GM19468 (cell line): ENCODE data around the gene PEAK1.

Experiments used
- ATAC-seq: cut with Tn5 transposase; IDR thresholded peaks from one replicate; pipeline ENCODE4 v1.9.1; 2021; ENCODE audit warnings: mild to moderate bottlenecking, moderate library complexity, moderate number of reproducible peaks; ENCODE audit not compliant: unreplicated experiment; ENCODE audit errors: extremely low read depth

Gene PEAK1

DNA sequence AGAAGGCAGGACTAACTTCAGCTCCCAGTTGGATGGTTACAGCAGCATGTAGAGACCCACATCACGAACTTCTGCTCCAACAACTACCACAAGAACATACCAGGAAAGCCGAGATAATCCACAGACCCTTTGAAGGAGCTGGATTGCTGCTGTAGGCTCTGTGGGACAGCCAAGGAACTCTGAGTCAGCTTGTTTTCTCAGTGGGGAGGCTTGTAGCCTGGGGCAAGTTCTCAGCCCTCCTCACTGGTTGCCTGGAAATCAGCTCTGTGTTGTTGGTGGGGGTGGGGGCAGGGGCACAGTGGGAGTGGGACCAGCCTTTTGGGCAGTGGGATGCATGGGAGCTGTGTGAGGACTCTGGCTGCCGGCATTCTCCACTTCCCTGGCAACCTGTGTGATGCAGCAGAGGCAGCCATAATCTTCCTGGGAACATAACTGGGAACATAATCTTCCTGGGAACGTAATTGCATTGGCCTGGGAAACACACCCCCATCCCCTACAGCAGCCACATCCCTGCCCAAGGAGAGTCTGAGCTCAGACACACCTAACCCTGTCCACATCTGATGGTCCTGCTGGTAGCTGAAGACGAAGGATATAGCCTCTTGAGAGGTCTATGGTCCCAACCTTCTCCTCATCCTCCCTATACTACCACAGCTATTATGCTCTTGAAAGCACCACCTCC, 153.1 kb downstream of the PEAK1 start:
- ATAC-seq: no peak

DNA sequence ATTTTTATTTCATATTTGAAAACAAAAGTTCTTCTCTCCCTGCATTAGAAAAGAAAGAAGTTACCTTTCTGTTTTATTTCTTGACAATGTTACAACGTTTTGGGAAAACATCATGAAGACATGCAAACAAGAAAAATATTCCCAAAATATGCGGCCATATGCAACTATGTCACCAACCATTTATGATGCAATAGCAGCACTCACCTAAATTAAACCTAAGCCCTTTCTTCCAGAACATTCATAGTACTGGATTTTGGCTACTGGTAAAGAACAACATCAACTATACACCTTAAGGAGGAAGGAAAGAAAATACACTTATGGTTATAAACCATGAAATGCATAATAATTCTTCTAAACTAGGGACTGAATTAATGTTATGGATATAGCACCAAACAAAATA, 164.5 kb downstream of the PEAK1 start:
- ATAC-seq: no peak

- ATAC-seq: no peak
Measured at GRCh38 chr15:77251662-77252061, 168.2 kb downstream of the PEAK1 start.

- ATAC-seq: no peak
Measured at GRCh38 chr15:77247116-77247515, 172.8 kb downstream of the PEAK1 start.

DNA sequence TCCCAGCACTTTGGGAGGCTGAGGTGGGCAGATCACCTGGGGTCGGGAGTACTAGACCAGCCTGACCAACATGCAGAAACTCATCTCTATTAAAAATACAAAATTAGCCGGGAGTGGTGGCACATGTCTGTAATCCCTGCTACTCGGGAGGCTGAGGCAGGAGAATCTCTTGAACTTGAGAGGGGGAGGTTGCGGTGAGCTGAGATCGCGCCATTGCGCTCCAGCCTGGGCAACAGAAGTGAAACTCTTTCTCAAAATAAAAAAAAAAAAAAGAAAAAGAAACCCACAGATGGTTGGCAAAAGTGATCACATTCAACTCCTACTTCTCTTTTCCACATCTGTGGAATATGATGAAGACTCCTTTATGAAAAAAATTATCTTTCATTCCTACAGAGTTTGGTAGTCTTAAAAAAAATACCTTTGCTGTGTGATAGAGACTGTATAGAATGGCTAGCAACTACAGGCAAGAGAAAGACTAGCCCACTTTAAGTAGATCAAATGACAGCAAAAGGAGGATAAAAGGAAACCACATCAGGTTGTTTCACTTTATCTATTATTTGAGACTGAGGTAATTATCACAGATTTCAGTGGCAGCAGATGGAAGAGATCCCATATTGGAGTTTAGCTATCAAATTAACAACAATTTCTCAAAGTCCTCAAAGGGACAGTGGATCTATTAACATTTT, 176.0 kb downstream of the PEAK1 start:
- no peak for ATAC-seq

- ATAC-seq: no peak
Measured at GRCh38 chr15:77243135-77243534, 176.8 kb downstream of the PEAK1 start.

DNA sequence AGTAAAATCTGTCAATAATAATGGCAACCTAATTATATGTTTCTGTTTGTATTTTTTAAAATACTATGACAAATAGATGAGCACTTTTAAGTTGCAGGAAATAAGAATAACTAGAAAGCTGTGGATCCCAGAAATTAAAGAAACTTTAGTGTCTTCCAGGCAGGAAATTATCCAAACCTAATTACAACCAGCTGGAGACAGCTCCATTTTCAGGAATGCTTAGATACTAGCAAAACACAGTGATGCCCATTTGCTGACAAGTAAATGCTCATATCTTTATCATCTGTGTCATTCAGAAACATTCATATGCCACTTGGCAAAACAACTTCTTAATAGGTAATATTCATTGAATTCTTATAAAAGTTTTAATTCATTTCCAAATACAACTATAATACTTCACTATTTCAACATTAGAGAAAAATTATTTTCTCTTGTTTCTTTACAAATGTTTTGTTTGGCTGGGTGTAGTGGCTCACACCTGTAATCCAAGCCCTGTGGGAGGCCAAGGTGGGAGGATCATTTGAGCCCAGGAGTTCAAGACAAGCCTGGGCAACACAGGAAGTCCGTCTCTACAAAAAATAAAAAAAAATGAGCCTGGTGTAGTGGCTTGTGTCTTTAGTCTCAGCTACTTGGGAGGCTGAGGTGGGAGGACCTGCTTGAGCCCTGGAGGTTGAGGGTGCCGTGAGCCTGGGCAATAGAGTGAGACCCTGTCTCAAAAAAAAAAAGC, 179.9 kb downstream of the PEAK1 start:
- no peak for ATAC-seq

GRCh38 chr15:77235566-77235965, 184.3 kb downstream of the PEAK1 start:
- ATAC-seq: no peak

- ATAC-seq: no peak
Measured at GRCh38 chr15:77228828-77229227, 191.1 kb downstream of the PEAK1 start.

DNA sequence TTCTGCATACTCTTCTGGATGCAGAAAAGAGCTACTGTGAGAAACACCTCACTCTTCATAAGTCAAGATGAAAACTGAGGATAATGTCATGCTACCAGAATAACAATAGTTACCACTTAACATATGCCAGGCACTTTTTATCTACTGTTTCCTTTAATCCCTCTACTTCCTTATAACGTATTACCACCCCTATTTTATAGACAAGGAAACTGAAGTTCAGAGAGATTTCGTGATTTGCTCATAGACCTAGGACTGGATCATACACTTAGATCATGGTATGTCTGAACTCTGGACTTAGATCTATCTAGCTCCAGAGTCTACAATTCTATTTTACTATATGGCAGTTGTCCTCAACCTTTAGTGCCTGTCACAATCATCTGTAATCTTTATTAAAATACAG, 193.3 kb downstream of the PEAK1 start:
- no peak for ATAC-seq

- no peak for ATAC-seq
Measured at GRCh38 chr15:77225646-77226045, 194.3 kb downstream of the PEAK1 start.

DNA sequence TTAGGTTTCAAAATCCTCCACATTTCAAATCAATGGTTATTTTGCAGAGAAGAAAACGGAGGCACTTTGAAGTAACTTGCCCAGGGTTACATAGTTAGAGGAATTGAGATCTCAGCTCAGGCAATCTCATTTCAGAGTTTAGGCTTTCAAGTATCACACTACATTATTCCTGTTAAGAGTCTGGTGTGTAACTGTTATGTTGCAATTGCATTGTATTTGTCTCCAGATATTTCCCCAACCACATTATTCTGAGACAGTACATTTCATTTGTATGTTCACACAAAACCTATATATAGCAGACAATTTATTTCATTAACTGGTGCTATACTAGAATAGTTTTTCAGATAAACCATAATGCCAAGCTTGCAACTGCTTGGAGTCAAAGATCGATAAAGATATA, 194.8 kb downstream of the PEAK1 start:
- no peak for ATAC-seq

DNA sequence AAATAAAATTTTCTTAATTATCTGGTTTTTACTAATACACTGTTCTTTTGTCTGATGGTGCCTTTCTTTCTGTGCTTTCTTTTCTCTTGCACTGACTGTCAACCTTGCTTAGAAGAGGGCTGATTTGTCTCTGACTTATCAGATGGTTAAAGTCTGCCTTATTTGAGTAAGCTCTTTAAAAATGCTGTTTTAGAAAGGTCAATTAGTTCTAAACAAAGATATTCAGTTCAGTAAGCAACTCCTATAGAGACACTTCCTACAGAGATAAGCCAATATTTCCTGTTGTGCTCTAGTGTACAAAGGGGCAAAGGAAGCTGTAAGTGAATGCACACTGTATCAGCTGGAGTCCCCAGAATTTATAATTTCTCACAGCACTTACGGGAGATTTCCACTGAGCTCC, 195.6 kb downstream of the PEAK1 start:
- no peak for ATAC-seq

- no peak for ATAC-seq
Measured at GRCh38 chr15:77221708-77222107, 198.2 kb downstream of the PEAK1 start.

GRCh38 chr15:77221174-77221573, 198.7 kb downstream of the PEAK1 start:
- no peak for ATAC-seq

- no peak for ATAC-seq
Measured at GRCh38 chr15:77219841-77220240, 200.1 kb downstream of the PEAK1 start.

DNA sequence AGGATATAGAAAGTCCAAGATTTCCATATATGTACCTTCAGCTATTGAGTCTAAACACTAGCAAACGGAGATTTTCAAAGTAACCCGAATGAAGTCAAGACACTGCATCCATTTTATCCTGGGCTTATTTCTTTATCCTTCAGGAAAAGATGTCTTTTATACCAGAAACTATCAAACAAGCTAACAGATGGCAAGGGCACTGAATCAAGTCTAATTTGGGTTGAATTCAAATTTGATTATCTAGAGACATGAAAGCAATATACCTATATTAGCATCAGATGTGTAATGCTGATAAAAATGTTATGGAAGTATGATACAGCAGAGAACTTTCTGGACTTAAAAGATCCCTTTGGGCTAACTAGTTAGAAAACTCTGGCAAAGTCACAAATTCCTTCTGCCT, 210.7 kb downstream of the PEAK1 start:
- no peak for ATAC-seq

DNA sequence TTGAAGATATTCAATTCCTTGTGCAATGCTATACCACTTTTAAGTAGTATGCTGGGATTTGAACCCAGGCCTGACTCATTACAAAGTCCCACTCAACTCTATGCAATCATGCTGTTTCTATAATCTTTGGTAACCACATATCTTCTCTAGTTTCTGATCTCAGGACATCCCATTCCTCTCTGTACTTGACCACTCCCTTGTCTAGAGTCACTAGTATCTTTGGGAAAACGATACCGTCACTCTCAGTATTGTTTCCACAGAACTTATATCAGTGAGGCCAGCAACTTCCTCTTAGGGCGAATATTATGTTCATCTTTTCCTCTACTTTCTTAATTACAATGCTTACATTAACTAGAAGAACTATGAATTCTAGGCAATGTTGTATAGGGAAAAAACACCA, 211.7 kb downstream of the PEAK1 start:
- no peak for ATAC-seq

- ATAC-seq: no peak
Measured at GRCh38 chr15:77201665-77202064, 218.2 kb downstream of the PEAK1 start.

DNA sequence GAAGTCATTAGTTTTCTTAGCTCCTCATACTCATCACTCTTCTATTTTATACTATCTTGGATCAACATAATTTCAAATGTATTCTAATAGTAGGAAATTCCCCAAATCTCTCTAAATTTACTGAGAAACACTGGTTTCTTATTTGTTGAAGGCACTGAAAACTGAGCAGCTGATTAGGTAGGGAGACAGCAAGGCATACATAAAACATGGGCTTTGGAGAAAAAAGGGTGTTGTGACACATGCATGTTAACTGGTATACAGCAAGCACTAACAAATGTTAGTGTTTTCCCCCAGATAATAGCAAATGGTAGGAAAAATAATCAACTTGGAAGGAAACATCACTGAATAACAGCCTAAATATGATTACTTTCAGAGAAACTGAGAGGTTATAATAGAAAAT, 223.5 kb downstream of the PEAK1 start:
- no peak for ATAC-seq

- no peak for ATAC-seq
Measured at GRCh38 chr15:77195586-77195985, 224.3 kb downstream of the PEAK1 start.
